WTC11 (cell line): ENCODE data around the gene ARPC5. TPM values are rescaled to one million over a fixed set of nuclear protein-coding genes. Genes with fewer than 3 reads are reported as not detected.
A peak's percentile ranks its signal among the peaks of the same experiment; 100 is the strongest.

Experiments used
- ATAC-seq: fragments of 200-7000 bp; cut with Tn5 transposase; 2 replicates; pipeline ENCODE4 v1.10.0; 2021; ENCODE audit warnings: mild to moderate bottlenecking, moderate library complexity
- CTCF ChIA-PET: fragments of 300-600 bp; sonication (Branson Sonifier 250); formaldehyde crosslinking; loops from one replicate; lab custom pipeline; 2021; ENCODE audit warnings: antibody characterized with exemption; lab: Charles Lee
- POLR2A ChIA-PET: fragments of 350-600 bp; sonication (Branson Sonifier 250); formaldehyde crosslinking; loops from one replicate; lab custom pipeline; 2021; ENCODE audit warnings: antibody characterized with exemption; lab: Charles Lee
- DNase-seq: peaks from one replicate; pipeline ENCODE4 v3.0.0; 2021; ENCODE audit warnings: low spot score
- H3K27ac Mint-ChIP-seq: 2 replicates; pipeline ENCODE4 v1.8.0; 2021; ENCODE audit warnings: mixed read lengths
- H3K27me3 Mint-ChIP-seq: 2 replicates; pipeline ENCODE4 v1.8.0; 2021; ENCODE audit warnings: low read depth, mild to moderate bottlenecking, moderate library complexity, mixed read lengths
- H3K36me3 Mint-ChIP-seq: 2 replicates; pipeline ENCODE4 v1.8.0; 2021; ENCODE audit warnings: mixed read lengths
- H3K4me1 Mint-ChIP-seq: 2 replicates; pipeline ENCODE4 v1.8.0; 2022; ENCODE audit warnings: mixed read lengths
- H3K4me3 Mint-ChIP-seq: 2 replicates; pipeline ENCODE4 v1.8.0; 2021; ENCODE audit warnings: mild to moderate bottlenecking, moderate library complexity, mixed read lengths
- H3K9me3 Mint-ChIP-seq: 2 replicates; pipeline ENCODE4 v1.8.0; 2021; ENCODE audit warnings: mixed read lengths
- ATF3 ChIP-seq: sonication (generic); formaldehyde crosslinking; conservative IDR thresholded peaks from 2 replicates; pipeline ENCODE4 v1.8.1; 2022; ENCODE audit warnings: mild to moderate bottlenecking, missing genetic modification reagents
- ATF6 ChIP-seq: sonication (generic); formaldehyde crosslinking; IDR thresholded peaks from 2 replicates; pipeline ENCODE4 v1.8.1; 2023; ENCODE audit warnings: mild to moderate bottlenecking, missing genetic modification reagents
- CTCF ChIP-seq: fragments of 200-600 bp; IDR thresholded peaks from 2 replicates; pipeline ENCODE4 v1.8.0; 2022; ENCODE audit warnings: antibody characterized with exemption
- E2F4 ChIP-seq: sonication (generic); formaldehyde crosslinking; IDR thresholded peaks from 2 replicates; pipeline ENCODE4 v1.8.1; 2022; ENCODE audit warnings: low read depth, mild to moderate bottlenecking, moderate library complexity, missing genetic modification reagents, borderline replicate concordance
- ETV6 ChIP-seq: sonication (generic); formaldehyde crosslinking; IDR thresholded peaks from 2 replicates; pipeline ENCODE4 v1.8.1; 2022; ENCODE audit warnings: mild to moderate bottlenecking, missing genetic modification reagents
- FOXP1 ChIP-seq: sonication (generic); formaldehyde crosslinking; IDR thresholded peaks from 2 replicates; pipeline ENCODE4 v1.8.0; 2022; ENCODE audit warnings: missing genetic modification reagents, mild to moderate bottlenecking, moderate library complexity, borderline replicate concordance
- GRHL2 ChIP-seq: fragments of 250-450 bp; sonication (Bioruptor Pico); IDR thresholded peaks from 2 replicates; pipeline ENCODE4 v1.8.0; 2022; ENCODE audit warnings: mild to moderate bottlenecking, moderate library complexity; ENCODE audit not compliant: insufficient replicate concordance, severe bottlenecking
- IRF1 ChIP-seq: sonication (generic); formaldehyde crosslinking; IDR thresholded peaks from 2 replicates; pipeline ENCODE4 v1.8.0; 2023; ENCODE audit warnings: missing genetic modification reagents
- JAZF1 ChIP-seq: fragments of 250-450 bp; sonication (Bioruptor Pico); IDR thresholded peaks from 2 replicates; pipeline ENCODE4 v1.9.0; 2021; ENCODE audit warnings: moderate library complexity, mild to moderate bottlenecking, inconsistent platforms
- MLX ChIP-seq: sonication (generic); formaldehyde crosslinking; IDR thresholded peaks from 2 replicates; pipeline ENCODE4 v1.8.1; 2023; ENCODE audit warnings: mild to moderate bottlenecking, missing genetic modification reagents, moderate library complexity
- NR1H2 ChIP-seq: sonication (generic); formaldehyde crosslinking; IDR thresholded peaks from 2 replicates; pipeline ENCODE4 v1.9.0; 2021; ENCODE audit warnings: mild to moderate bottlenecking, moderate library complexity, missing genetic modification reagents
- NR3C1 ChIP-seq: sonication (generic); formaldehyde crosslinking; conservative IDR thresholded peaks from 2 replicates; pipeline ENCODE4 v1.8.1; 2023; ENCODE audit warnings: low read depth, mild to moderate bottlenecking, missing genetic modification reagents
- SMAD4 ChIP-seq: sonication (generic); formaldehyde crosslinking; IDR thresholded peaks from 2 replicates; pipeline ENCODE4 v1.8.0; 2022; ENCODE audit warnings: mild to moderate bottlenecking, missing genetic modification reagents
- SP1 ChIP-seq: sonication (generic); formaldehyde crosslinking; conservative IDR thresholded peaks from 2 replicates; pipeline ENCODE4 v1.8.1; 2022; ENCODE audit warnings: missing genetic modification reagents
- TCF7 ChIP-seq: sonication (generic); formaldehyde crosslinking; IDR thresholded peaks from 2 replicates; pipeline ENCODE4 v1.8.0; 2022; ENCODE audit warnings: mild to moderate bottlenecking, low read depth, missing genetic modification reagents, moderate library complexity
- TEAD4 ChIP-seq: sonication (generic); formaldehyde crosslinking; IDR thresholded peaks from 2 replicates; pipeline ENCODE4 v1.8.0; 2022; ENCODE audit warnings: mild to moderate bottlenecking, missing genetic modification reagents
- ZBTB43 ChIP-seq: sonication (generic); formaldehyde crosslinking; IDR thresholded peaks from 2 replicates; pipeline ENCODE4 v1.8.1; 2023; ENCODE audit warnings: mild to moderate bottlenecking, missing genetic modification reagents
- ZNF232 ChIP-seq: sonication (generic); formaldehyde crosslinking; IDR thresholded peaks from 2 replicates; pipeline ENCODE4 v1.8.0; 2022; ENCODE audit warnings: mild to moderate bottlenecking, missing genetic modification reagents
- ZNF423 ChIP-seq: fragments of 250-450 bp; sonication (Bioruptor Pico); IDR thresholded peaks from 2 replicates; pipeline ENCODE4 v2.1.2; 2022; ENCODE audit warnings: mild to moderate bottlenecking, moderate library complexity
- ZNF532 ChIP-seq: fragments of 250-450 bp; sonication (Bioruptor Pico); IDR thresholded peaks from 2 replicates; pipeline ENCODE4 v1.9.0; 2021; ENCODE audit warnings: mild to moderate bottlenecking, borderline replicate concordance
- ZNF671 ChIP-seq: fragments of 250-450 bp; sonication (Bioruptor Pico); IDR thresholded peaks from 2 replicates; pipeline ENCODE4 v1.8.0; 2021; ENCODE audit warnings: mild to moderate bottlenecking
- total RNA-seq: library from RNA; stranded (reverse); gene quantifications from 3 replicates; pipeline ENCODE4 v1.2.3, GENCODE V29; 2021

ARPC5 gene
- total RNA-seq, 1 experiment from 2014 or later, result 51.7 TPM

GRCh38 chr1:183632114-183632513, 3.5 kb downstream of the ARPC5 start:
- ATAC-seq (no peak), DNase-seq (no peak)
- TF ChIP-seq FOXP1 (CRISPR knock-in tag), result no peak
- TF ChIP-seq IRF1 (CRISPR knock-in tag), result no peak
- no peak for TF ChIP-seq NR1H2 (CRISPR knock-in tag)
- no peak for TF ChIP-seq NR3C1 (CRISPR knock-in tag)
- no peak for TF ChIP-seq SP1 (CRISPR knock-in tag)
- TF ChIP-seq TCF7 (CRISPR knock-in tag), result no peak
- no peak for TF ChIP-seq JAZF1 (CRISPR knock-in tag)
- no peak for TF ChIP-seq SMAD4 (CRISPR knock-in tag)
- TF ChIP-seq ZNF532 (CRISPR knock-in tag), result no peak
- no peak for TF ChIP-seq ETV6 (CRISPR knock-in tag)
- Mint-ChIP-seq H3K27me3 (peaks cover 13% of the 10 kb centered on the region), H3K9me3 (peaks cover 6% of the 10 kb centered on the region), H3K4me1 (peaks cover 36% of the 10 kb centered on the region), H3K4me3 (peak overlapping the region; percentile 9; the same call in 1 of the 2 replicates), H3K27ac (no peak overlapping the region), H3K36me3 (peaks cover 27% of the 10 kb centered on the region)
- POLR2A ChIA-PET, result no interaction called here
- CTCF ChIA-PET, result interaction anchor here (3.3 kb wide), 1 partner anchor 53 kb away, joined by 13 read pairs; no protein-coding TSS in a partner anchor

- DNase-seq (no peak), ATAC-seq (no peak)
- H3K4me3 Mint-ChIP-seq, result no peak overlapping the region
- ChIA-PET POLR2A (no interaction called here), CTCF (no interaction called here)
- peaks cover 27% of the 10 kb centered on the region for H3K36me3 Mint-ChIP-seq
- H3K27ac Mint-ChIP-seq, result peak overlapping the region; percentile 38
- H3K9me3 Mint-ChIP-seq, result peaks cover 6% of the 10 kb centered on the region
- H3K4me1 Mint-ChIP-seq, result peaks cover 27% of the 10 kb centered on the region
- H3K27me3 Mint-ChIP-seq, result no peaks in the 10 kb centered on the region
- TF ChIP-seq MLX (no peak), ZNF232 (no peak), E2F4 (CRISPR knock-in tag) (no peak), GRHL2 (CRISPR knock-in tag) (no peak), ATF3 (CRISPR knock-in tag) (no peak), CTCF (no peak), TEAD4 (no peak), ZNF671 (CRISPR knock-in tag) (no peak), ZNF423 (CRISPR knock-in tag) (no peak), NR3C1 (CRISPR knock-in tag) (no peak), SMAD4 (CRISPR knock-in tag) (no peak), ATF6 (no peak), ZBTB43 (no peak)
Measured at GRCh38 chr1:183630748-183631147, 4.8 kb downstream of the ARPC5 start.
